Glutamatergic neuron (in vitro differentiated cells): ENCODE data around the gene EMD. TPM values are rescaled to one million over a fixed set of nuclear protein-coding genes. Genes with fewer than 3 reads are reported as not detected.

Experiments
- DNase-seq: peaks from one replicate; pipeline ENCODE4 v3.0.0; 2022
- H3K27ac Mint-ChIP-seq: one replicate; pipeline ENCODE4 v1.8.0; 2020; ENCODE audit warnings: mild to moderate bottlenecking, mixed read lengths, inconsistent platforms; ENCODE audit not compliant: unreplicated experiment
- H3K27me3 Mint-ChIP-seq: one replicate; pipeline ENCODE4 v1.8.0; 2020; ENCODE audit warnings: mild to moderate bottlenecking, moderate library complexity, mixed read lengths, inconsistent platforms; ENCODE audit not compliant: unreplicated experiment
- H3K36me3 Mint-ChIP-seq: one replicate; pipeline ENCODE4 v1.8.0; 2020; ENCODE audit warnings: mild to moderate bottlenecking, mixed read lengths, inconsistent platforms; ENCODE audit not compliant: unreplicated experiment
- H3K4me1 Mint-ChIP-seq: one replicate; pipeline ENCODE4 v1.8.0; 2020; ENCODE audit warnings: mild to moderate bottlenecking, low read depth, mixed read lengths, inconsistent platforms; ENCODE audit not compliant: unreplicated experiment
- H3K4me3 Mint-ChIP-seq: one replicate; pipeline ENCODE4 v1.8.0; 2020; ENCODE audit warnings: mild to moderate bottlenecking, mixed read lengths, inconsistent platforms; ENCODE audit not compliant: unreplicated experiment
- H3K9me3 Mint-ChIP-seq: one replicate; pipeline ENCODE4 v1.8.0; 2020; ENCODE audit warnings: mild to moderate bottlenecking, moderate library complexity, mixed read lengths, inconsistent platforms; ENCODE audit not compliant: unreplicated experiment
- CTCF ChIP-seq: fragments of 200-600 bp; sonication (generic); IDR thresholded peaks from one replicate; pipeline ENCODE4 v1.5.0; 2021; ENCODE audit not compliant: partially characterized antibody, unreplicated experiment
- total RNA-seq: library from RNA; stranded (reverse); fragmentation: NEBNext Ultra II Directional; extraction: Animal tissue kit (Norgen Biotek cat#: 25700); gene quantifications from one replicate; pipeline ENCODE4 v1.2.1, GENCODE V29; 2021; ENCODE audit not compliant: unreplicated experiment

EMD gene
- total RNA-seq, 1 donor from 2014 or later, result 56.8 TPM

GRCh38 chrX:154353172-154353843, 25.8 kb upstream of the EMD start:
- Mint-ChIP-seq H3K36me3 (no peaks in the 10 kb centered on the region), H3K4me3 (no peak overlapping the region), H3K27me3 (no peaks in the 10 kb centered on the region), H3K27ac (no peak overlapping the region), H3K4me1 (no peaks in the 10 kb centered on the region), H3K9me3 (peaks cover 3% of the 10 kb centered on the region)
- no peak for DNase-seq
- no peak for TF ChIP-seq CTCF

GRCh38 chrX:154354013-154354412, 25.1 kb upstream of the EMD start:
- H3K4me1 Mint-ChIP-seq, result no peaks in the 10 kb centered on the region
- H3K27me3 Mint-ChIP-seq, result peaks cover 3% of the 10 kb centered on the region
- H3K36me3 Mint-ChIP-seq, result no peaks in the 10 kb centered on the region
- H3K27ac Mint-ChIP-seq, result no peak overlapping the region
- no peak for DNase-seq
- H3K4me3 Mint-ChIP-seq, result no peak overlapping the region
- peaks cover 5% of the 10 kb centered on the region for H3K9me3 Mint-ChIP-seq
- TF ChIP-seq CTCF, result no peak

GRCh38 chrX:154354516-154354915, 24.6 kb upstream of the EMD start:
- no peak for DNase-seq
- peaks cover 5% of the 10 kb centered on the region for H3K9me3 Mint-ChIP-seq
- no peaks in the 10 kb centered on the region for H3K4me1 Mint-ChIP-seq
- no peak for TF ChIP-seq CTCF
- no peak overlapping the region for H3K27ac Mint-ChIP-seq
- peaks cover 3% of the 10 kb centered on the region for H3K27me3 Mint-ChIP-seq
- H3K4me3 Mint-ChIP-seq, result no peak overlapping the region
- H3K36me3 Mint-ChIP-seq, result no peaks in the 10 kb centered on the region

- H3K4me1 Mint-ChIP-seq, result no peaks in the 10 kb centered on the region
- H3K4me3 Mint-ChIP-seq, result no peak overlapping the region
- TF ChIP-seq CTCF, result no peak
- peaks cover 5% of the 10 kb centered on the region for H3K9me3 Mint-ChIP-seq
- H3K27me3 Mint-ChIP-seq, result peaks cover 3% of the 10 kb centered on the region
- no peak overlapping the region for H3K27ac Mint-ChIP-seq
- DNase-seq, result no peak
- no peaks in the 10 kb centered on the region for H3K36me3 Mint-ChIP-seq
Measured at GRCh38 chrX:154355094-154355775, 23.9 kb upstream of the EMD start.

GRCh38 chrX:154355776-154356140, 23.3 kb upstream of the EMD start:
- H3K9me3 Mint-ChIP-seq, result peaks cover 5% of the 10 kb centered on the region
- H3K4me1 Mint-ChIP-seq, result no peaks in the 10 kb centered on the region
- no peak for DNase-seq
- no peak overlapping the region for H3K4me3 Mint-ChIP-seq
- H3K27me3 Mint-ChIP-seq, result peaks cover 3% of the 10 kb centered on the region
- no peak for TF ChIP-seq CTCF
- no peak overlapping the region for H3K27ac Mint-ChIP-seq
- no peaks in the 10 kb centered on the region for H3K36me3 Mint-ChIP-seq
